KOPT-K1 (cell line): Measurements from ENCODE around the gene GNL1.

Experiments used
- H3K27ac ChIP-seq: fragments of 200-600 bp; sonication (generic); 2 replicates; pipeline ENCODE4 v1.5.1; 2016; ENCODE audit warnings: antibody characterized with exemption, mild to moderate bottlenecking, low read depth, low read length; ENCODE audit not compliant: poor library complexity, severe bottlenecking
- H3K36me3 ChIP-seq: fragments of 200-600 bp; sonication (generic); 2 replicates; pipeline ENCODE4 v1.5.1; 2017; ENCODE audit warnings: antibody characterized with exemption, mild to moderate bottlenecking, low read length, moderate library complexity; ENCODE audit not compliant: insufficient read depth
- H3K9me3 ChIP-seq: fragments of 200-600 bp; sonication (generic); 2 replicates; pipeline ENCODE4 v1.5.1; 2017; ENCODE audit warnings: antibody characterized with exemption, low read length, mild to moderate bottlenecking; ENCODE audit not compliant: insufficient read depth, poor library complexity, severe bottlenecking

GNL1 gene

GRCh38 chr6:30583921-30584320 lies 27.6 kb upstream of the GNL1 start:
- Histone ChIP-seq H3K36me3 (peaks cover 99% of the 10 kb centered on the region), H3K27ac (no peak overlapping the region), H3K9me3 (no peaks in the 10 kb centered on the region)

DNA sequence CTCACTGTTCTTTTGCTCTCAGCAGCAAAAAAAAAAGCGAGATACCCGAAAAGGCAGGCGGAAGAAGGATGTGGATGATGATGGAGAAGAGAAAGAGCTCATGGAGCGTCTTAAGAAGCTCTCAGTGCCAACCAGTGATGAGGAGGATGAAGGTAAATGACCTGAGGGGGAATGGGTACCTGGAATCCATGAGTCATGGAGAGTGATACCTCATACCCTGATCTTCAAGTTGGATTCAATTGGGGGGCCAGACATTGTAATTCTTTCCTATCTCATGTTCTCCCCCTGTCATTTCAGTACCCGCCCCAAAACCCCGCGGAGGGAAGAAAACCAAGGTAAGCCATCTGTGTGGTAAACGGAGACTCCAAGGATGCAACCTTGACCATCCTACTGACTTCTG lies 21.8 kb upstream of the GNL1 start:
- Histone ChIP-seq H3K9me3 (no peaks in the 10 kb centered on the region), H3K36me3 (peaks cover 96% of the 10 kb centered on the region), H3K27ac (no peak overlapping the region)

DNA sequence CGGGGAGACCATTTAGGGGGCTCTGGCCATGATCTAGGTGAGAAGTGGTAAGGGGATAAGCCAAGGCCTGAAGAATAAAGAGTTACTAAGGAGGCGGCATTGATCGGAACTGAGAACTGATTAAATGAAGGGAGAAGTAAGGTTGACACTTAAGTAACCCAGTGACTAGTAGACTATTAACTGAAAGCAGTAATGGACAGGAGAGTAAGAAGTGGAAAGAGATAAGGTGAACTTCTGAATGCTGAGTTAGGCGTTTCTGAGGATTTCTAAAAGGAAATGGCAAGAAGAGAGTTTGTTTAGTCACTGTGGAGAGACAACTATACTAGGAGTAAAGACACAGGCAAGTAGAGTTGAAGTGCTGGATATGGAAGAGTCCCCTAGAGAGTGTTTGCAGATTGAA lies 16.8 kb upstream of the GNL1 start:
- Histone ChIP-seq H3K9me3 (no peaks in the 10 kb centered on the region), H3K27ac (peak overlapping the region; percentile 7), H3K36me3 (peaks cover 56% of the 10 kb centered on the region)

DNA sequence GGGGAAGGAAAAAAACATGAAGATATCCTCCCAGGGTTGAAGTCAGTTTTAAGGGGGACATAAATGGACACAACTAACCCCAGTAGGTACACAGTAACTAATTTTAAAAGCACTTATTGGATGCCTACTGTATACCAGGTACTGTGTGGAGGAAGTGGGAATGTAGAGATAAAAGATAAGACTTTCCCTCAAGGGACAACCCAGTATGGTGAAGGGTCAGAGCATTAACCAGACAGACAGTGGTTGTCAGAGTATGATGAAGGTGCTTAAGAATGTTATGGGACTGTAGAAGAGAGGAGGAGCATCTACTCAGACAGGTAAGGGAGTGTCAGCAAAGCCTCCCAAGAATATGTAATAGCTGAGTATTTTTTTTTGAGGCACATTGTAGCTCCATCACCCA lies 15.9 kb upstream of the GNL1 start:
- Histone ChIP-seq H3K36me3 (peaks cover 46% of the 10 kb centered on the region), H3K9me3 (no peaks in the 10 kb centered on the region), H3K27ac (peak overlapping the region; percentile 87)

DNA sequence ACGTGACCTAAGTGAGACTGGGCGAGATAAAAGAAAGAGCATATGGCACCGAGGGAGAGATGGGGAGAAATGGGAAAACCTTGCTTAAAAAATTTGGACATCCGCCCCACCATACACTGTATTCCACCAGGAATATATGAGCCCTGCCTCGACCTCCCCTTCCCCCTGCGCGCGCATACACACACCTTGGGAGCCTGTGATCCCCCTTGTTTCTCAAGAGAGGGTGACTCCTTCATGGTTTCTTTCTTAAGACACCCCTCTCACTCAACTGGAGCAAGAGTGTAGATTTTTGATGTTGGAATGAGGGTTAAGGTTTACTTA lies 15.4 kb upstream of the GNL1 start:
- H3K27ac ChIP-seq: peak overlapping the region; percentile 87
- no peaks in the 10 kb centered on the region for H3K9me3 ChIP-seq
- H3K36me3 ChIP-seq: peaks cover 42% of the 10 kb centered on the region

DNA sequence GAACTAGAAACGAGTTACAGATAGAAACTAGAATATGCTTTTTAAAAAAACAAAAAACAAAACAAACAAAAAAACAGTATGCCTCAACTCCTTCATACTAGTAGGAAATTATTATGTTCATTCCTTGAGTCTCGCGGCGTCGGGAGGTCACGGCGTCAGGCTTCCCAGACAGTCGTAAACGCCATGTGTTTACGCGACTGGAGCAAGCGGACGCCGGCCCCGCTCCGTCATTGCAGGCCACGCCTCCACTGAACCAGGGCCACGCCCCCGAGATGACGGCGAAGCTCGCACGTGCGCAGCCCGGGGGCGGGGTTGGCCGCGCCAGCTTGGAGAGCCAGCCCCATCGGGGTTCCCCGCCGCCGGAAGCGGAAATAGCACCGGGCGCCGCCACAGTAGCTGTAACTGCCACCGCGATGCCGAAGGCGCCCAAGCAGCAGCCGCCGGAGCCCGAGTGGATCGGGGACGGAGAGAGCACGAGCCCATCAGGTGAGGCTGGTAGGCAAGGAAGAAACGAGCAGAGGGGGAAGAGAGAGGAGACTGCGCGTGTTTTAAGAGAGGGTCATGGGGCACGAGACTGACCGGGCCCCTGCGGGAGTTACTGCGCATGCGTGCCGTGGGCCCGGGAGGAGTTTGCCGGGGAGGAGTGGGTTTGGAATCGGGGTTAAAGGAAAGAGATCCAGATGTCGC lies 14.9 kb upstream of the GNL1 start, which contains the start of gene ABCF1:
TSS of gene ABCF1 (plus strand) at position 368 of the 687 bp plus-strand sequence. CDS start at position 414, 46 bp downstream.
- Histone ChIP-seq H3K36me3 (peaks cover 37% of the 10 kb centered on the region), H3K9me3 (no peaks in the 10 kb centered on the region), H3K27ac (peak within 1 kb of the TSS; percentile 87)

DNA sequence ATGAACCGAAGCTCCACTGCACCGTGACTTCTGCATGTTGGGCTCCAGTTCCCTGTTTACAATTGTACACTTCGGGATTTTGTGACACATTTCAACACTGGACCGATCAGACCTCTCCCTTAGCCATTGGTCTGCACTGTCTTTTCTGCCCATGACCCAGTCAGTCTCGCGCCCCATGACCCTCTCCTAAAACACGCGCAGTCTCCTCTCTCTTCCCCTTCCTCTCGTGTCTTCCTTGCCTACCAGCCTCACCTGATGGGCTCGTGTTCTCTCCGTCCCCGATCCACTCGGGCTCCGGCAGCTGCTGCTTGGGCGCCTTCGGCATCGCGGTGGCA lies 14.4 kb upstream of the GNL1 start:
- no peaks in the 10 kb centered on the region for H3K9me3 ChIP-seq
- peak overlapping the region; percentile 87 for H3K27ac ChIP-seq
- H3K36me3 ChIP-seq: peaks cover 32% of the 10 kb centered on the region

- no peaks in the 10 kb centered on the region for H3K9me3 ChIP-seq
- H3K27ac ChIP-seq: no peak overlapping the region
- peaks cover 28% of the 10 kb centered on the region for H3K36me3 ChIP-seq
Measured at GRCh38 chr6:30570263-30570662, 14.0 kb upstream of the GNL1 start.

DNA sequence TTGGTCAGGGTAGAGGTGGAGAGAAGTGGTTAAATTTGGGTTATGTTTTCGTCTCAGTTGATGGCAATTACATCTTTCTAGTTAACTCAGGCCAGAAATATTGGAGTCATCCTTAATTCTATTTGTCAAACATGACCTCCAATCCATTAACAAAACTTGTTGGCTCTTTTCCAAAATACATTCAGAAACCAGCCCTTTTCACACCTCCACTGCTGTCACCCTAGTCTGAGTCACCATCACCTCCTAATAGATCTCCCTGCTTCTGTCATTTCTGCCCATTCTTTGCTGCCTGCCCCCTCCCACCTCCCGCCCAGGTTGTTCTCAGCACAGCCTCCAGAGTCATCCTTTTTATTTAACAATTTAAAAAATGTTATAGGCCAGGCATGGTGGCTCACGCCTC lies 12.0 kb upstream of the GNL1 start:
- peaks cover 23% of the 10 kb centered on the region for H3K36me3 ChIP-seq
- no peaks in the 10 kb centered on the region for H3K9me3 ChIP-seq
- H3K27ac ChIP-seq: no peak overlapping the region

GRCh38 chr6:30565772-30566171 lies 9.5 kb upstream of the GNL1 start:
- Histone ChIP-seq H3K9me3 (no peaks in the 10 kb centered on the region), H3K36me3 (peaks cover 37% of the 10 kb centered on the region), H3K27ac (no peak overlapping the region)

- Histone ChIP-seq H3K36me3 (peaks cover 51% of the 10 kb centered on the region), H3K27ac (no peak overlapping the region), H3K9me3 (no peaks in the 10 kb centered on the region)
Measured at GRCh38 chr6:30564114-30564513, 7.8 kb upstream of the GNL1 start.

DNA sequence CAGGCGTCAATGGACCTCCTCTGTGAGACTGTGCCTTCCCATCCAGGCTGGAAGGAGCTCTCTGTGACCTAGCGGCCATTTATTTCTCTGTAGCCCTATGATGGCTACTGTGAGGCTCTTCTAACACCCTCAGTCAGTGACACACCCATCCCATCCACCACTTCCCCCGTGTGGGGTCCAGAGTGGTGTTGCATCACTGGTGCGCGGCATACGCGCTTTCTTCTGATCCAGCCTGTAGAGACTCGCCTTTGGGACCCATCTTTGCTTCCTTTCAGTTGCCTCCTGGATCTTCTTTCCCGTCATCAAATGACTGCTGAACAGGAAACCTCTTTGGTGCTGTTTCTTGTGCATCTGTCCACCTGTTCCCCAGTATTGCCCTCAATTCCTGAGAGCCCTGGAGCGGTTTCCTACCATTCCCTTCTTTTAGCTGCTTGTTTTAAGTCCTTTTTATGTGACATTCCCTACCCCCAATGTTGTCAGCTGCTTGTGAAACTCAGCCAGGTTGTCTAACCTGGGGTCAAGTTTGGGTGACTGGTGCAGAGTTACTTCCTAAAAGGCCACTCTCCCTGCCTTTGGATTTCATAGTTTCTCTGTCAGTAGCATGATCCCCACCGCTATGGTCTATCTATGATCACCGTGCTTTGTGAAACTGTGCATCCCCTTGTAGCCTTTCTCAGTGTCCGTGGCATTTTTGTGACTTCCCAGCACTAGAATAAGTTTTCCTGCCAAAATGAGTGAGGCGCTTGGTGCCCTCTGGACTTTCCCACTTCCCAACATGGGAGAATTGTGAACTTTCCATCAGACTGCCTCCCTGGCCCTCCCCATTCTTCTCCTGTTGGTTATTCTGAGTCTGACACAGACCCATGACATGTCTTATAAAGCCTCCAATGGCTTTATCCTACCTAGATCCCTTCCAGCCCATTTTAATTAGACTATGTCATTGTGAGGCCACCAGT lies 6.5 kb upstream of the GNL1 start:
- H3K9me3 ChIP-seq: no peaks in the 10 kb centered on the region
- peaks cover 63% of the 10 kb centered on the region for H3K36me3 ChIP-seq

GRCh38 chr6:30560930-30561329 lies 4.6 kb upstream of the GNL1 start:
- no peak overlapping the region for H3K27ac ChIP-seq
- H3K36me3 ChIP-seq: peaks cover 63% of the 10 kb centered on the region
- no peaks in the 10 kb centered on the region for H3K9me3 ChIP-seq

More for the DNA sequence above, 6.5 kb upstream of the GNL1 start:
- no peak overlapping the region for H3K27ac ChIP-seq

DNA sequence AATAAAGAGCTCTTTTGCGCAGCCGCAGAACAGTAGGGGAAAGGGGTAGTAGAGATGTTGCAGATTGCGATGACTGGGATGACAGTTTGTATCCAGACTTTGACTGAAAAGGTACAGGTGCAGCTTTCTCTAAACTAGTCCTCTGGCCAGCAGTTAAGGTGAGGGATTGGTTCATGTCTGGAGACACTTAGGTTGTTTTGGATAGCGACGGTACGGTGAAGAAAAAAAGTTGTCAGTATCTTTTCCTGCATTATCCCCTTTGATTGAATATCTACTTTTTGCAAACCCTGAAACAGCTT lies 1.3 kb upstream of the GNL1 start:
- peaks cover 70% of the 10 kb centered on the region for H3K36me3 ChIP-seq
- H3K9me3 ChIP-seq: no peaks in the 10 kb centered on the region
- peak overlapping the region; percentile 93 for H3K27ac ChIP-seq

GRCh38 chr6:30556906-30557682 lies 805 bp upstream of the GNL1 start, which contains the start of gene PRR3:
PRR3 (plus strand) TSS chr6:30557295; CDS start chr6:30557345, 50 bp downstream.
- Histone ChIP-seq H3K36me3 (peaks cover 70% of the 10 kb centered on the region), H3K9me3 (no peaks in the 10 kb centered on the region), H3K27ac (peak within 1 kb of the TSS; percentile 93)
